H9 (cell line): ENCODE results near the gene TFAP2C. TPM values are rescaled to one million over a fixed set of nuclear protein-coding genes. Genes with fewer than 3 reads are reported as not detected.

Source experiments
- DNase-seq: peaks from one replicate; pipeline ENCODE4 v3.0.0-alpha.2; 2017
- H2AFZ ChIP-seq: one replicate; pipeline ENCODE4 v1.6.1; 2013; ENCODE audit warnings: mild to moderate bottlenecking, low read length, control low read depth, moderate library complexity
- H2AK5ac ChIP-seq: 2 replicates; pipeline ENCODE4 v1.6.1; 2013; ENCODE audit warnings: low read length, control low read depth, mixed read lengths; ENCODE audit not compliant: insufficient read length
- H2BK120ac ChIP-seq: one replicate; pipeline ENCODE4 v1.6.1; 2013; ENCODE audit warnings: low read depth, mild to moderate bottlenecking, low read length, control low read depth, inconsistent platforms; ENCODE audit not compliant: poor library complexity, severe bottlenecking
- H2BK12ac ChIP-seq: 2 replicates; pipeline ENCODE4 v1.6.1; 2013; ENCODE audit warnings: low read length, control low read depth, mixed read lengths, low read depth; ENCODE audit not compliant: insufficient read length
- H2BK15ac ChIP-seq: 2 replicates; pipeline ENCODE4 v1.6.1; 2013; ENCODE audit warnings: low read depth, low read length, control low read depth
- H2BK20ac ChIP-seq: one replicate; pipeline ENCODE4 v1.6.1; 2013; ENCODE audit warnings: low read depth, mild to moderate bottlenecking, low read length, control low read depth, inconsistent platforms; ENCODE audit not compliant: poor library complexity, severe bottlenecking
- H2BK5ac ChIP-seq: 2 replicates; pipeline ENCODE4 v1.6.1; 2013; ENCODE audit warnings: low read length, control low read depth, mixed read lengths; ENCODE audit not compliant: insufficient read length
- H3K14ac ChIP-seq: 2 replicates; pipeline ENCODE4 v1.6.1; 2013; ENCODE audit warnings: low read length, control low read depth; ENCODE audit not compliant: insufficient read depth
- H3K18ac ChIP-seq: 2 replicates; pipeline ENCODE4 v1.6.1; 2013; ENCODE audit warnings: low read depth, mild to moderate bottlenecking, mixed read lengths, low read length, control low read depth; ENCODE audit not compliant: insufficient read length
- H3K23ac ChIP-seq: 2 replicates; pipeline ENCODE4 v1.6.1; 2013; ENCODE audit warnings: low read length, control low read depth, mixed read lengths, low read depth; ENCODE audit not compliant: insufficient read length
- H3K23me2 ChIP-seq: 2 replicates; pipeline ENCODE4 v1.6.1; 2013; ENCODE audit warnings: low read depth, mild to moderate bottlenecking, mixed read lengths, low read length, control low read depth; ENCODE audit not compliant: insufficient read length, poor library complexity, severe bottlenecking
- H3K27ac ChIP-seq: 2 replicates; pipeline ENCODE4 v1.5.1; 2013; ENCODE audit warnings: low read length, control low read depth, mixed read lengths, low read depth; ENCODE audit not compliant: insufficient read length
- H3K27me3 ChIP-seq: 2 replicates; pipeline ENCODE4 v1.6.1; 2013; ENCODE audit warnings: low read length, control low read depth, inconsistent platforms; ENCODE audit not compliant: insufficient read depth
- H3K4ac ChIP-seq: 2 replicates; pipeline ENCODE4 v1.6.1; 2013; ENCODE audit warnings: low read depth, mild to moderate bottlenecking, control low read depth, inconsistent platforms, low read length, moderate library complexity
- H3K4me1 ChIP-seq: 2 replicates; pipeline ENCODE4 v1.6.1; 2013; ENCODE audit warnings: low read length, control low read depth, inconsistent platforms; ENCODE audit not compliant: insufficient read depth
- H3K4me2 ChIP-seq: 2 replicates; pipeline ENCODE4 v1.6.1; 2013; ENCODE audit warnings: low read length, control low read depth, mixed read lengths; ENCODE audit not compliant: insufficient read length, insufficient read depth
- H3K56ac ChIP-seq: 2 replicates; pipeline ENCODE4 v1.6.1; 2013; ENCODE audit warnings: low read depth, mild to moderate bottlenecking, mixed read lengths, low read length, control low read depth; ENCODE audit not compliant: insufficient read length
- H3K79me1 ChIP-seq: 2 replicates; pipeline ENCODE4 v1.6.1; 2013; ENCODE audit warnings: low read depth, mild to moderate bottlenecking, moderate library complexity, low read length, control low read depth, inconsistent platforms; ENCODE audit not compliant: insufficient read depth, poor library complexity, severe bottlenecking
- H3K79me2 ChIP-seq: 2 replicates; pipeline ENCODE4 v1.6.1; 2013; ENCODE audit warnings: low read length, control low read depth, inconsistent platforms; ENCODE audit not compliant: insufficient read depth
- H3K9ac ChIP-seq: 2 replicates; pipeline ENCODE4 v1.6.1; 2013; ENCODE audit warnings: low read length, control low read depth, mixed read lengths; ENCODE audit not compliant: insufficient read length; ENCODE audit errors: extremely low read depth
- H3K9me3 ChIP-seq: one replicate; pipeline ENCODE4 v1.6.1; 2013; ENCODE audit warnings: low read depth, low read length, inconsistent platforms; ENCODE audit not compliant: control insufficient read depth
- H3T11ph ChIP-seq: one replicate; pipeline ENCODE4 v1.6.1; 2013; ENCODE audit warnings: mild to moderate bottlenecking, low read length, control low read depth, inconsistent platforms
- H4K20me1 ChIP-seq: one replicate; pipeline ENCODE4 v1.6.1; 2013; ENCODE audit not compliant: control insufficient read depth, insufficient read length, insufficient read depth
- H4K5ac ChIP-seq: 2 replicates; pipeline ENCODE4 v1.6.1; 2013; ENCODE audit warnings: low read depth, mild to moderate bottlenecking, mixed read lengths, low read length, control low read depth; ENCODE audit not compliant: insufficient read length
- H4K8ac ChIP-seq: replicated peaks from 2 replicates; pipeline ENCODE4 v1.6.1; 2013; ENCODE audit warnings: low read length, control low read depth, mixed read lengths, low read depth; ENCODE audit not compliant: insufficient read length
- H4K91ac ChIP-seq: 2 replicates; pipeline ENCODE4 v1.6.1; 2013; ENCODE audit warnings: low read depth, mild to moderate bottlenecking, moderate library complexity, mixed read lengths, low read length, control low read depth; ENCODE audit not compliant: insufficient read length
- H3K27ac Mint-ChIP-seq, 3 experiments: 2 replicates in 2 of 3; 3 replicates in 1 of 3; pipeline ENCODE4 v1.8.0; 2020 to 2021; ENCODE audit warnings: mixed read lengths in 3 of 3, mild to moderate bottlenecking in 1 of 3, moderate library complexity in 1 of 3
- H3K27me3 Mint-ChIP-seq: 2 replicates; pipeline ENCODE4 v1.8.0; 2021; ENCODE audit warnings: low read depth, mild to moderate bottlenecking, moderate library complexity, mixed read lengths
- H3K36me3 Mint-ChIP-seq, 3 experiments: 2 replicates in 2 of 3; 3 replicates in 1 of 3; pipeline ENCODE4 v1.8.0; 2020 to 2021; ENCODE audit warnings: low read depth in 3 of 3, mixed read lengths in 3 of 3; ENCODE audit not compliant: insufficient read depth in 1 of 3
- H3K4me1 Mint-ChIP-seq, 2 experiments: 2 replicates each; pipeline ENCODE4 v1.8.0; 2020; ENCODE audit warnings: mixed read lengths in 2 of 2
- H3K4me3 Mint-ChIP-seq, 2 experiments: 2 replicates in 1 of 2; 3 replicates in 1 of 2; pipeline ENCODE4 v1.8.0; 2020 to 2021; ENCODE audit warnings: mild to moderate bottlenecking in 2 of 2, mixed read lengths in 2 of 2, moderate library complexity in 1 of 2
- H3K9me3 Mint-ChIP-seq, 2 experiments: 2 replicates in 1 of 2; 3 replicates in 1 of 2; pipeline ENCODE4 v1.8.0; 2020; ENCODE audit warnings: mild to moderate bottlenecking in 2 of 2, mixed read lengths in 2 of 2, moderate library complexity in 1 of 2
- CTCF ChIP-seq: fragments of 200-600 bp; sonication (generic); conservative IDR thresholded peaks from 3 replicates; pipeline ENCODE4 v1.8.0; 2021; ENCODE audit warnings: antibody characterized with exemption, mild to moderate bottlenecking
- WGBS: extraction: QIAGEN DNeasy Blood & Tissue Kit; methylation state at CpG from one replicate; pipeline ENCODE4 v1.1.7; 2013; ENCODE audit warnings: missing lambda C conversion rate, low lambda C conversion rate, mixed read lengths; ENCODE audit not compliant: insufficient read length; ENCODE audit errors: extremely low coverage; 5-methylcytosine and 5-hydroxymethylcytosine counted together
- total RNA-seq: library from RNA; stranded (reverse); gene quantifications from 2 replicates; pipeline ENCODE4 v1.2.1, GENCODE V29; 2021

TFAP2C gene
- total RNA-seq, 1 experiment from 2014 or later: 24.3 TPM

- H3K27ac ChIP-seq: no peak overlapping the region
- H3K4me2 ChIP-seq: peak overlapping the region; percentile 97
- Mint-ChIP-seq H3K27ac (no peak overlapping the region), H3K9me3 (no peaks in the 10 kb centered on the region; a peak in 2 of 5 replicates), H3K27me3 (peaks cover 59% of the 10 kb centered on the region), H3K4me1 (peaks cover 41 to 43% of the 10 kb centered on the region in 2 experiments), H3K4me3 (peak overlapping the region; percentile 60 to 82), H3K36me3 (peaks cover 0 to 9% (median 9%) of the 10 kb centered on the region in 3 experiments; a peak in 5 of 7 replicates)
- H3K23ac ChIP-seq: no peak overlapping the region
- H4K5ac ChIP-seq: no peak overlapping the region
- no peak overlapping the region for H3K9ac ChIP-seq
- WGBS: no CpG with 5 or more reads among the region's 45 CpGs
- H3K79me1 ChIP-seq: no peaks in the 10 kb centered on the region
- H2BK15ac ChIP-seq: no peak overlapping the region
- H3K4ac ChIP-seq: no peak overlapping the region
- H2AK5ac ChIP-seq: no peak overlapping the region
- H2BK20ac ChIP-seq: no peak overlapping the region
- no peak overlapping the region for H3T11ph ChIP-seq
- H2BK12ac ChIP-seq: no peak overlapping the region
- H3K23me2 ChIP-seq: peaks cover 54% of the 10 kb centered on the region
- TF ChIP-seq CTCF: no peak
- H3K14ac ChIP-seq: no peak overlapping the region
- no peaks in the 10 kb centered on the region for H4K20me1 ChIP-seq
- no peak overlapping the region for H3K56ac ChIP-seq
- H3K27me3 ChIP-seq: peaks cover 41% of the 10 kb centered on the region
- H3K9me3 ChIP-seq: no peaks in the 10 kb centered on the region
- H3K79me2 ChIP-seq: no peaks in the 10 kb centered on the region
- no peak overlapping the region for H2AFZ ChIP-seq
- no peak overlapping the region for H2BK120ac ChIP-seq
- peaks cover 5% of the 10 kb centered on the region for H3K4me1 ChIP-seq
- H3K18ac ChIP-seq: no peak overlapping the region
- H2BK5ac ChIP-seq: no peak overlapping the region
- H4K8ac ChIP-seq: no peak overlapping the region
- H4K91ac ChIP-seq: no peak overlapping the region
- DNase-seq: peak; percentile 41
Observed at GRCh38 chr20:56627122-56628014, 1.7 kb upstream of the TFAP2C start.
